Esophagus (tissue), 2 donors: ENCODE results near the gene PLPP1. TPM values are rescaled to one million over a fixed set of nuclear protein-coding genes. Genes with fewer than 3 reads are reported as not detected.

Source experiments
- H3K27ac ChIP-seq, 2 donors: one replicate each; pipeline ENCODE4 v1.5.1; 2013; ENCODE audit warnings: low read depth in 2 of 2, mild to moderate bottlenecking in 2 of 2, inconsistent platforms in 1 of 2, low read length in 1 of 2, moderate library complexity in 1 of 2
- H3K27me3 ChIP-seq, 2 donors: one replicate each; pipeline ENCODE4 v1.6.1; 2013; ENCODE audit warnings: low read length in 2 of 2, control low read depth in 1 of 2, mild to moderate bottlenecking in 1 of 2; ENCODE audit not compliant: insufficient read depth in 2 of 2, control insufficient read depth in 1 of 2
- H3K36me3 ChIP-seq, 2 donors: one replicate each; pipeline ENCODE4 v1.6.1; 2013; ENCODE audit warnings: low read length in 1 of 2; ENCODE audit not compliant: control insufficient read depth in 2 of 2, insufficient read depth in 2 of 2
- H3K4me1 ChIP-seq, 2 donors: one replicate each; pipeline ENCODE4 v1.6.1; 2013; ENCODE audit warnings: low read length in 1 of 2; ENCODE audit not compliant: control insufficient read depth in 2 of 2, insufficient read depth in 2 of 2
- H3K4me3 ChIP-seq, 2 donors: one replicate each; pipeline ENCODE4 v1.5.1; 2013; ENCODE audit warnings: low read length in 2 of 2, mild to moderate bottlenecking in 2 of 2, low read depth in 1 of 2, moderate library complexity in 1 of 2
- H3K9me3 ChIP-seq, 2 donors: one replicate each; pipeline ENCODE4 v1.6.1; 2013; ENCODE audit warnings: mild to moderate bottlenecking in 2 of 2, low read depth in 1 of 2, low read length in 1 of 2, moderate library complexity in 1 of 2; ENCODE audit not compliant: control insufficient read depth in 2 of 2, insufficient read depth in 1 of 2
- WGBS, 2 donors: extraction: QIAGEN DNeasy Blood & Tissue Kit; methylation state at CpG; one replicate each; pipeline ENCODE4 v1.1.7; 2013; 5-methylcytosine and 5-hydroxymethylcytosine counted together
- polyA plus RNA-seq, 2 donors: library from polyadenylated mRNA; stranded (reverse); fragments of 200-250 nt; gene quantifications; one replicate each; pipeline ENCODE4 v1.2.3, GENCODE V29; 2013
- donor health status: healthy with polysubstance abuse.
- donor health status: Bipolar disorder and iron deficiency.

Gene PLPP1
- polyA plus RNA-seq, 2 donors = 23.3 to 27.7 TPM

GRCh38 chr5:55572020-55572419, 37.3 kb upstream of the PLPP1 start:
- Histone ChIP-seq H3K9me3 (no peaks in the 10 kb centered on the region), H3K27me3 (no peaks in the 10 kb centered on the region), H3K36me3 (no peaks in the 10 kb centered on the region), H3K27ac (no peak overlapping the region), H3K4me1 (peaks cover 0 to 2% of the 10 kb centered on the region in 2 donors), H3K4me3 (no peak overlapping the region)

- WGBS, 2 donors = 95 to 98% methylated on average over 4 of the region's 4 CpGs
- no peak overlapping the region for H3K4me3 ChIP-seq
- H3K4me1 ChIP-seq = peaks cover 0 to 2% of the 10 kb centered on the region in 2 donors
- no peaks in the 10 kb centered on the region for H3K9me3 ChIP-seq
- no peaks in the 10 kb centered on the region for H3K27me3 ChIP-seq
- H3K27ac ChIP-seq = no peak overlapping the region
- no peaks in the 10 kb centered on the region for H3K36me3 ChIP-seq
Observed at GRCh38 chr5:55570570-55570969, 35.8 kb upstream of the PLPP1 start.

GRCh38 chr5:55570026-55570425, 35.3 kb upstream of the PLPP1 start:
- Histone ChIP-seq H3K9me3 (no peaks in the 10 kb centered on the region), H3K27me3 (no peaks in the 10 kb centered on the region), H3K4me3 (no peak overlapping the region), H3K4me1 (peaks cover 0 to 2% of the 10 kb centered on the region in 2 donors), H3K27ac (no peak overlapping the region), H3K36me3 (no peaks in the 10 kb centered on the region)
- WGBS, 2 donors = 81 to 83% methylated on average over 2 of the region's 2 CpGs

DNA sequence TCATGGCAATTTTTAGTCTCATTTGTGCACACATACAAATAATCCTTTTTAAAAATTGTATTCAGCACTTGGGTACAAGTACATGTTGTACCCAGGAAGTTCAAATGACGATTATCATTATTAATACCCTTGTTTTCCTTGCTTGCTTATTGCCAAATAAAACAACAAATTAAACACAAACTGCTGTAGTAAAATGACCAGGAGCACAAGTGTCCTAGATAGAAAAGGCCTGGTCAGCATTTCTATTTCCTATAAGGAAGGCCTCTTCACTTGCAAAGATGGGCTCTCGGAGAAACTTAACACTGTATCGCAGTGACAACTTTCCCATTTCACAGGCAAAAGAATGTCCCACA, 34.7 kb upstream of the PLPP1 start:
- peaks cover 0 to 2% of the 10 kb centered on the region in 2 donors for H3K4me1 ChIP-seq
- H3K9me3 ChIP-seq = no peaks in the 10 kb centered on the region
- no peak overlapping the region for H3K27ac ChIP-seq
- no peak overlapping the region for H3K4me3 ChIP-seq
- WGBS, 2 donors = 84 to 87% methylated on average over 3 of the region's 3 CpGs
- H3K36me3 ChIP-seq = no peaks in the 10 kb centered on the region
- H3K27me3 ChIP-seq = no peaks in the 10 kb centered on the region

- H3K36me3 ChIP-seq = no peaks in the 10 kb centered on the region
- no peaks in the 10 kb centered on the region for H3K27me3 ChIP-seq
- no peaks in the 10 kb centered on the region for H3K9me3 ChIP-seq
- H3K4me3 ChIP-seq = no peak overlapping the region
- WGBS, 2 donors = 52 to 66% methylated on average over 15 of the region's 15 CpGs
- H3K4me1 ChIP-seq = peaks cover 0 to 2% of the 10 kb centered on the region in 2 donors
- H3K27ac ChIP-seq = no peak overlapping the region
Observed at GRCh38 chr5:55568654-55569512, 34.1 kb upstream of the PLPP1 start.

GRCh38 chr5:55564721-55565120, 30.0 kb upstream of the PLPP1 start:
- 46 to 65% methylated on average over 3 of the region's 3 CpGs for WGBS, 2 donors
- H3K9me3 ChIP-seq = no peaks in the 10 kb centered on the region
- H3K27ac ChIP-seq = no peak overlapping the region
- H3K4me3 ChIP-seq = no peak overlapping the region
- peaks cover 0 to 2% of the 10 kb centered on the region in 2 donors for H3K4me1 ChIP-seq
- H3K36me3 ChIP-seq = no peaks in the 10 kb centered on the region
- no peaks in the 10 kb centered on the region for H3K27me3 ChIP-seq

GRCh38 chr5:55558484-55558883, 23.7 kb upstream of the PLPP1 start:
- WGBS, 2 donors = 86 to 90% methylated on average over 2 of the region's 2 CpGs
- Histone ChIP-seq H3K4me3 (no peak overlapping the region), H3K27ac (no peak overlapping the region), H3K4me1 (no peaks in the 10 kb centered on the region), H3K36me3 (no peaks in the 10 kb centered on the region), H3K9me3 (no peaks in the 10 kb centered on the region), H3K27me3 (no peaks in the 10 kb centered on the region)

DNA sequence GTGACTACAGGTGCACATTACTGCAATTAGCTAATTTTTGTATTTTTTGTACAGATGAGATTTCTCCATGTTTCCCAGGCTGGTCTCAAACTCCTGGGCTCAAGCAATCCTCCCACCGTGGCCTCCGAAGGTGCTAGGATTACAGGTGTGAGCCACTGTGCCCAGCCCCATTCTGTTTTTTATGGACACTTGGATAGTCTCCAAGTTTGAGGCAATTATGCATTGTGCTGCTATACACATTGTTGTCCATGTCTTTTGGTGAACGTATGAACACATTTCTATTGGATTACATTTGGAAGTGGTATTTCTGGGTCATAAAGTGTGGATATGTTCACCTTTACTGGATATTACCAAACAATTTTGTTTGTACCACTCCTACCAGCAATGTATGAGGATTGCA, 22.4 kb upstream of the PLPP1 start:
- no peaks in the 10 kb centered on the region for H3K27me3 ChIP-seq
- H3K4me1 ChIP-seq = no peaks in the 10 kb centered on the region
- no peaks in the 10 kb centered on the region for H3K9me3 ChIP-seq
- no peak overlapping the region for H3K4me3 ChIP-seq
- no peaks in the 10 kb centered on the region for H3K36me3 ChIP-seq
- no peak overlapping the region for H3K27ac ChIP-seq
- WGBS, 2 donors = 80 to 90% methylated on average over 3 of the region's 3 CpGs

GRCh38 chr5:55554585-55555202, 19.9 kb upstream of the PLPP1 start:
- 44 to 55% methylated on average over 2 of the region's 2 CpGs for WGBS, 2 donors
- Histone ChIP-seq H3K4me3 (no peak overlapping the region), H3K27ac (no peak overlapping the region), H3K36me3 (no peaks in the 10 kb centered on the region), H3K4me1 (no peaks in the 10 kb centered on the region), H3K27me3 (no peaks in the 10 kb centered on the region), H3K9me3 (no peaks in the 10 kb centered on the region)

DNA sequence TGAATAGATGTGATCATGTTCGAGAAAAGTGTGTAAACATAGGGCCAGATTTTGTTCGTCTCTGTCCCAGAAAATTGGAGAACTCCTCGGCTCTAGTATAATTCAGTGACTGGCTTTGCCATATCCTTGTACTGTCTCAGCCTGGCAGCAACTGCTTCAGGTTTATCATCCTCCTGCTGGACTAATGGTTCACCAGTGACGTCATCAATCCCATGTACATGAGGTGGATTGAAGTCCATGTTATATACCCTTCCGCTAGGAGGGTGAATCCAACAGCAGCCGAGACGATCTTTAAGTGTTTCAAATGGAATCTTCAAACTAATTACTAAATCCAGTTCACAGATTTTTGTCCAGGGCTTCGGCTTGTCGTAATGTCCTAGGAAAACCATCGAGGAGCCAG, 17.1 kb upstream of the PLPP1 start:
- no peaks in the 10 kb centered on the region for H3K27me3 ChIP-seq
- no peaks in the 10 kb centered on the region for H3K4me1 ChIP-seq
- H3K27ac ChIP-seq = no peak overlapping the region
- no peaks in the 10 kb centered on the region for H3K36me3 ChIP-seq
- no peaks in the 10 kb centered on the region for H3K9me3 ChIP-seq
- no peak overlapping the region for H3K4me3 ChIP-seq
- 88% methylated on average over 10 of the region's 10 CpGs for WGBS, 2 donors
